Right lobe of liver (tissue), 6 donors: Measurements from ENCODE around the gene POLR1A. TPM values are rescaled to one million over a fixed set of nuclear protein-coding genes. Genes with fewer than 3 reads are reported as not detected.

Experiments
- ATAC-seq, 4 donors: fragments of 200-7000 bp; cut with Tn5 transposase; one replicate each; pipeline ENCODE4 v1.9.1; 2020; ENCODE audit warnings: mild to moderate bottlenecking in 4 of 4, moderate library complexity in 4 of 4
- DNase-seq, 3 donors: peaks; one replicate each; pipeline ENCODE4 v3.0.0-alpha.2; 2020
- H3K27ac ChIP-seq, 3 donors: fragments of 200-600 bp; one replicate each; pipeline ENCODE4 v1.8.0; 2022
- H3K27me3 ChIP-seq, 2 donors: fragments of 200-600 bp; one replicate each; pipeline ENCODE4 v1.8.0; 2022
- H3K36me3 ChIP-seq, 4 donors: fragments of 200-600 bp; sonication (generic) in 1 of 4; one replicate each; pipeline versions ENCODE4 v1.5.1 to v1.8.0; 2017 to 2022; ENCODE audit warnings: control low read depth in 1 of 4
- H3K4me1 ChIP-seq, 4 donors: fragments of 200-600 bp; sonication (generic) in 1 of 4; one replicate each; pipeline versions ENCODE4 v1.5.1 to v1.8.0; 2017 to 2022; ENCODE audit warnings: control low read depth in 1 of 4
- H3K4me3 ChIP-seq, 3 donors: fragments of 200-600 bp; one replicate each; pipeline ENCODE4 v1.8.0; 2022
- H3K9me3 ChIP-seq, 4 donors: fragments of 200-600 bp; sonication (generic) in 1 of 4; one replicate each; pipeline versions ENCODE4 v1.5.1 to v1.8.0; 2017 to 2022; ENCODE audit warnings: control low read depth in 1 of 4
- CTCF ChIP-seq, 4 donors: fragments of 200-600 bp in 3 of 4; fragments of 450-650 bp in 1 of 4; IDR thresholded peaks; one replicate each; pipeline versions ENCODE4 v1.5.1 to v1.8.0; 2016 to 2022; ENCODE audit warnings: antibody characterized with exemption in 4 of 4, mild to moderate bottlenecking in 2 of 4
- POLR2A ChIP-seq: fragments of 450-650 bp; IDR thresholded peaks from one replicate; pipeline ENCODE4 v1.6.1; 2017; ENCODE audit warnings: antibody characterized with exemption, mild to moderate bottlenecking
- WGBS: methylation state at CpG from one replicate; pipeline ENCODE4 v1.1.6; 2018; ENCODE audit warnings: low coverage, low lambda C conversion rate; ENCODE audit not compliant: insufficient coverage; ENCODE audit errors: missing lambda C conversion rate; 5-methylcytosine and 5-hydroxymethylcytosine counted together
- intact Hi-C, 2 donors: fragments of 100-400 bp; cut with DNase I; formaldehyde crosslinking; loops; one replicate each; pipeline versions ENCODE4 v1.11.2 to v1.14.1; 2022
- total RNA-seq, 6 experiments: library from RNA; depleted of rRNA in 2 of 6; stranded (reverse); fragments of >200 nt in 2 of 6; fragmentation: NEBNext Ultra II Directional in 3 of 6; extraction: Animal tissue kit (Norgen Biotek cat#: 25700) in 3 of 6; gene quantifications; one replicate each; pipeline versions ENCODE4 v1.1.0 to v1.2.4, GENCODE V29; 2016 to 2023
- donor health status: DM: no; HTN: yes; CAD: no.
- donor health status: DM: no; HTN: no; CAD: no.
- donor health status: DM: no; HTN: no; CAD: no.
- donor health status: DM: no; HTN: yes; CAD: no.
- donor health status: DM: no; HTN: yes; CAD: no.

Gene POLR1A
- total RNA-seq, 6 experiments from 2014 or later: 12.5 to 19.7 (median 14.4) TPM

GRCh38 chr2:85984788-85985187 is 120.9 kb downstream of the POLR1A start:
- DNase-seq: no peak
- no peak for ATAC-seq
- H3K9me3 ChIP-seq: no peaks in the 10 kb centered on the region
- H3K27me3 ChIP-seq: no peaks in the 10 kb centered on the region
- TF ChIP-seq CTCF (IDR thresholded peaks at IDR 0.05) (no peak), POLR2A (no peak)
- intact Hi-C loops: no loop called here
- H3K4me1 ChIP-seq: no peaks in the 10 kb centered on the region
- no peak overlapping the region for H3K4me3 ChIP-seq
- WGBS: 65% methylated on average over 2 of the region's 2 CpGs
- no peak overlapping the region for H3K27ac ChIP-seq
- no peaks in the 10 kb centered on the region for H3K36me3 ChIP-seq

- Histone ChIP-seq H3K9me3 (no peaks in the 10 kb centered on the region), H3K36me3 (no peaks in the 10 kb centered on the region), H3K27ac (no peak overlapping the region), H3K4me1 (peaks cover 0 to 2% (median 0%) of the 10 kb centered on the region in 4 donors), H3K4me3 (no peak overlapping the region), H3K27me3 (no peaks in the 10 kb centered on the region)
- TF ChIP-seq POLR2A (no peak), CTCF (IDR thresholded peaks at IDR 0.05) (no peak)
- DNase-seq: no peak
- intact Hi-C loops: no loop called here
- 91% methylated on average over 5 of the region's 6 CpGs for WGBS
- ATAC-seq: no peak
Measured at GRCh38 chr2:85983766-85984165, 121.9 kb downstream of the POLR1A start.

- TF ChIP-seq POLR2A (no peak), CTCF (IDR thresholded peaks at IDR 0.05) (no peak)
- H3K27me3 ChIP-seq: no peaks in the 10 kb centered on the region
- peaks cover 0 to 6% (median 0%) of the 10 kb centered on the region in 4 donors for H3K4me1 ChIP-seq
- no peak overlapping the region for H3K27ac ChIP-seq
- DNase-seq (no peak), ATAC-seq (no peak)
- H3K9me3 ChIP-seq: no peaks in the 10 kb centered on the region
- intact Hi-C loops: no loop called here
- H3K4me3 ChIP-seq: no peak overlapping the region
- 73% methylated on average over 8 of the region's 12 CpGs for WGBS
- no peaks in the 10 kb centered on the region for H3K36me3 ChIP-seq
Measured at GRCh38 chr2:85981579-85982247, 124.0 kb downstream of the POLR1A start.

GRCh38 chr2:85978883-85979780 is 126.6 kb downstream of the POLR1A start:
- WGBS: 32% methylated on average over 2 of the region's 3 CpGs
- no peaks in the 10 kb centered on the region for H3K27me3 ChIP-seq
- no peaks in the 10 kb centered on the region for H3K9me3 ChIP-seq
- DNase-seq: no peak
- no peak for TF ChIP-seq POLR2A
- intact Hi-C loops: no loop called here
- peaks cover 0 to 6% (median 0%) of the 10 kb centered on the region in 4 donors for H3K4me1 ChIP-seq
- ATAC-seq: peak in 2 of 4 donors; percentile 23 to 36
- no peak overlapping the region for H3K27ac ChIP-seq
- no peak overlapping the region for H3K4me3 ChIP-seq
- H3K36me3 ChIP-seq: no peaks in the 10 kb centered on the region
